HUES6 (cell line): ENCODE results near the gene SYDE1.
"Not testable (repeated sequence)": the region's sequence is repeated elsewhere in the genome, so short reads cannot be mapped to it uniquely, and the experiment has no call there.

Experiments
- H3K27ac ChIP-seq: 2 replicates; pipeline ENCODE4 v1.7.0; 2013; ENCODE audit warnings: low read depth, mild to moderate bottlenecking, low read length, inconsistent platforms
- H3K27me3 ChIP-seq: 2 replicates; pipeline ENCODE4 v1.6.1; 2013; ENCODE audit warnings: low read length; ENCODE audit not compliant: control insufficient read depth, insufficient read depth
- H3K36me3 ChIP-seq: 2 replicates; pipeline ENCODE4 v1.6.1; 2013; ENCODE audit warnings: low read length; ENCODE audit not compliant: control insufficient read depth, insufficient read depth
- H3K4me1 ChIP-seq: 2 replicates; pipeline ENCODE4 v1.6.1; 2013; ENCODE audit warnings: low read length; ENCODE audit not compliant: control insufficient read depth, insufficient read depth
- H3K4me3 ChIP-seq: 2 replicates; pipeline ENCODE4 v1.5.1; 2013; ENCODE audit warnings: low read depth, low read length
- H3K9ac ChIP-seq: one replicate; pipeline ENCODE4 v1.6.1; 2013; ENCODE audit warnings: mild to moderate bottlenecking, low read length
- H3K9me3 ChIP-seq: 2 replicates; pipeline ENCODE4 v1.6.1; 2013; ENCODE audit warnings: low read depth, low read length; ENCODE audit not compliant: control insufficient read depth, insufficient read depth

Gene SYDE1, protein sequence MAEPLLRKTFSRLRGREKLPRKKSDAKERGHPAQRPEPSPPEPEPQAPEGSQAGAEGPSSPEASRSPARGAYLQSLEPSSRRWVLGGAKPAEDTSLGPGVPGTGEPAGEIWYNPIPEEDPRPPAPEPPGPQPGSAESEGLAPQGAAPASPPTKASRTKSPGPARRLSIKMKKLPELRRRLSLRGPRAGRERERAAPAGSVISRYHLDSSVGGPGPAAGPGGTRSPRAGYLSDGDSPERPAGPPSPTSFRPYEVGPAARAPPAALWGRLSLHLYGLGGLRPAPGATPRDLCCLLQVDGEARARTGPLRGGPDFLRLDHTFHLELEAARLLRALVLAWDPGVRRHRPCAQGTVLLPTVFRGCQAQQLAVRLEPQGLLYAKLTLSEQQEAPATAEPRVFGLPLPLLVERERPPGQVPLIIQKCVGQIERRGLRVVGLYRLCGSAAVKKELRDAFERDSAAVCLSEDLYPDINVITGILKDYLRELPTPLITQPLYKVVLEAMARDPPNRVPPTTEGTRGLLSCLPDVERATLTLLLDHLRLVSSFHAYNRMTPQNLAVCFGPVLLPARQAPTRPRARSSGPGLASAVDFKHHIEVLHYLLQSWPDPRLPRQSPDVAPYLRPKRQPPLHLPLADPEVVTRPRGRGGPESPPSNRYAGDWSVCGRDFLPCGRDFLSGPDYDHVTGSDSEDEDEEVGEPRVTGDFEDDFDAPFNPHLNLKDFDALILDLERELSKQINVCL

GRCh38 chr19:15107061-15108010 is at the start of gene SYDE1:
SYDE1 (plus strand) TSS chr19:15107401; CDS start chr19:15107434, 33 bp downstream.
- no peaks in the 10 kb centered on the region for H3K27me3 ChIP-seq
- peaks cover 15% of the 10 kb centered on the region for H3K9me3 ChIP-seq
- peaks cover 8% of the 10 kb centered on the region for H3K4me1 ChIP-seq
- peaks cover 25% of the 10 kb centered on the region for H3K36me3 ChIP-seq
- peak within 1 kb of the TSS; percentile 92; the same call in 1 of the 2 replicates for H3K27ac ChIP-seq
- peak within 1 kb of the TSS; percentile 92 for H3K9ac ChIP-seq
- H3K4me3 ChIP-seq = peak within 1 kb of the TSS; percentile 74

DNA sequence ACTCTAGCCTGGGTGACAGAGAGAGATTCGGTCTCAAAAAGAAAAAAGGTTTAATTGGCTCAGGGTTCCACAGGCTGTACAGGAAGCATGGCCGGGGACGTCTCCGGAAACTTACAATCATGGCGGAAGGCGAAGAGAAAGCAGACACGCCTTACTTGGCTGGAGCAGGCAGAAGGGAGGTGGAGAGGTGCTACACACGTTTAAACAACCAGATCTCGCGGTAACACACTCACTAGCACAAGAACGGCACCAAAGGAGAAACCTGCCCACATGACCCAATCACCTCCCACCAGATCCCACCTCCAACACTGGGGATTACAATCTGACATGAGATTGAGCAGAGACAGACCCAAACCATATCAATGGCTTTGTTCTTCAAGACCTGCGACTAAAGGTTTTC is 45.2 kb upstream of the SYDE1 start:
- Histone ChIP-seq H3K4me3 (no peak overlapping the region), H3K27ac (no peak overlapping the region), H3K27me3 (peaks cover 29% of the 10 kb centered on the region; the same call in 1 of the 2 replicates), H3K9me3 (0 out of 2 replicates have a peak, but pooled peaks cover 2% of the 10 kb centered on the region), H3K4me1 (no peaks in the 10 kb centered on the region), H3K9ac (no peak overlapping the region), H3K36me3 (no peaks in the 10 kb centered on the region)

DNA sequence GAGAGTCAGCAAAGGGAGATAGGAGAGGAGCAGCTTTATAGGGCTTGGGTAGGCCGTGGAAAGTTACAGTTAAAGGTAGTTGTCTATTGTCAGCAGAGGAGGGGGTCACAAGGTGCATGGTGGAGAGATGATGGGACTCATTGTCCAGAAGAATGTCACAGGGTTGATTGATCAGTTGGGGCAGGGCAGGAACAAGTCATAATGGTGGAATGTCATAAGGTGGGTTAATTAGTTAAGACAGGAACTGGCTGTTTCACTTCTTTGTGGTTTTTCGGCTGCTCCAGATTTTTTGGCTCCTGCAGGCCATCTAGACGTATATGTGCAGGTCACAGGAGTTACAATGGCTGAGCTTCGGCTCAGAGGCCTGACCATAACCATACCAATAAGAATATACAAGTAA is 36.8 kb upstream of the SYDE1 start:
- not testable (repeated sequence) for H3K9me3 ChIP-seq, H3K27ac ChIP-seq, H3K9ac ChIP-seq, H3K27me3 ChIP-seq, H3K4me3 ChIP-seq, H3K4me1 ChIP-seq, H3K36me3 ChIP-seq

GRCh38 chr19:15072930-15073647 is 34.1 kb upstream of the SYDE1 start:
- Histone ChIP-seq H3K4me1 (no peaks in the 10 kb centered on the region), H3K27ac (no peak overlapping the region), H3K36me3 (no peaks in the 10 kb centered on the region), H3K9me3 (no peaks in the 10 kb centered on the region), H3K9ac (no peak overlapping the region), H3K27me3 (no peaks in the 10 kb centered on the region; the same call in 1 of the 2 replicates), H3K4me3 (no peak overlapping the region)

- H3K4me1 ChIP-seq = no peaks in the 10 kb centered on the region
- H3K9me3 ChIP-seq = no peaks in the 10 kb centered on the region
- no peaks in the 10 kb centered on the region; the same call in 1 of the 2 replicates for H3K27me3 ChIP-seq
- H3K4me3 ChIP-seq = no peak overlapping the region
- H3K27ac ChIP-seq = no peak overlapping the region
- no peaks in the 10 kb centered on the region for H3K36me3 ChIP-seq
- H3K9ac ChIP-seq = no peak overlapping the region
Observed at GRCh38 chr19:15074371-15074770, 32.8 kb upstream of the SYDE1 start.

GRCh38 chr19:15075806-15076205 is 31.4 kb upstream of the SYDE1 start:
- Histone ChIP-seq H3K9me3 (no peaks in the 10 kb centered on the region), H3K4me3 (no peak overlapping the region), H3K36me3 (no peaks in the 10 kb centered on the region), H3K27ac (no peak overlapping the region), H3K27me3 (no peaks in the 10 kb centered on the region; the same call in 1 of the 2 replicates), H3K9ac (no peak overlapping the region), H3K4me1 (no peaks in the 10 kb centered on the region)

DNA sequence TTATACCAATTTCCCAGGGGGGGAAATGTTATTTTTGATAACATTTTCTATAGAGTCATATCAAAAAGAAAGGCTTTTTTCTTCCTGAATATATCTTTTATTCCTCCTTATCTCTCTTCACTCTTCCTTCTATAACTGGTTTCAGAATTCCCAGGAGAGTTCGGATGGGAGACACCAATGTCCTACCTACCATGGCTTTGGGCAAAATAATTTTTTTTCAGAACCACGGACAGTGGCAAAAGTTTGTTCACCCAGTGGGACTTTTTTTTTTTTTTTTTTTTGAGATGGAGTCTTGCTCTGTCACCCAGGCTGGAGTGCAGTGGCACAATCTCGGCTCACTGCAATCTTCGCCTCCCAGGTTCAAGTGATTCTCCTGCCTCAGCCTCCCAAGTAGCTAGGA is 27.2 kb upstream of the SYDE1 start:
- H3K9ac ChIP-seq, H3K36me3 ChIP-seq, H3K4me1 ChIP-seq, H3K4me3 ChIP-seq, H3K27ac ChIP-seq, H3K9me3 ChIP-seq: not testable (repeated sequence)
- H3K27me3 ChIP-seq = peaks cover 13% of the 10 kb centered on the region; the same call in 1 of the 2 replicates

- no peaks in the 10 kb centered on the region for H3K4me1 ChIP-seq
- peaks cover 32% of the 10 kb centered on the region for H3K27me3 ChIP-seq
- H3K9ac ChIP-seq = no peak within 1 kb of the TSS
- H3K27ac ChIP-seq = no peak within 1 kb of the TSS
- H3K9me3 ChIP-seq = no peaks in the 10 kb centered on the region
- no peaks in the 10 kb centered on the region for H3K36me3 ChIP-seq
- no peak within 1 kb of the TSS for H3K4me3 ChIP-seq
Observed at GRCh38 chr19:15081911-15082310, 25.3 kb upstream of the SYDE1 start, which contains the start of gene OR1I1. OR1I1 (plus strand) TSS chr19:15082211; CDS start chr19:15087066, 4,855 bp downstream.

DNA sequence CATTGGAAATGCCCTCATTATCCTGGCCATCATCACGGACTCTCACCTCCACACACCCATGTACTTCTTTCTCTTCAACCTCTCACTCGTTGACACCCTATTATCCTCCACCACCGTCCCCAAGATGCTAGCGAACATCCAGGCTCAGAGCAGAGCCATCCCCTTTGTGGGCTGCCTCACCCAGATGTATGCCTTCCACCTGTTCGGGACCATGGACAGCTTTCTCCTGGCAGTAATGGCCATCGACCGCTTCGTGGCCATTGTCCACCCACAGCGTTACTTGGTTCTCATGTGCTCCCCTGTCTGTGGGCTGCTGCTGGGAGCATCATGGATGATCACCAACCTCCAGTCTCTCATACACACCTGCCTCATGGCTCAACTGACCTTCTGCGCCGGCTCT is 20.0 kb upstream of the SYDE1 start:
- H3K27me3 ChIP-seq = peaks cover 50% of the 10 kb centered on the region
- H3K9me3 ChIP-seq = no peaks in the 10 kb centered on the region
- H3K27ac ChIP-seq = no peak overlapping the region
- no peaks in the 10 kb centered on the region for H3K36me3 ChIP-seq
- H3K4me3 ChIP-seq = no peak overlapping the region
- no peak overlapping the region for H3K9ac ChIP-seq
- no peaks in the 10 kb centered on the region for H3K4me1 ChIP-seq
